8988T (cell line): Measurements from ENCODE around the gene HLX.

ENCODE experiments used
- DNase-seq: peaks from one replicate; pipeline ENCODE4 v3.0.0; 2011

The HLX gene

GRCh38 chr1:220896092-220896491 lies 16.8 kb downstream of the HLX start:
- no peak for DNase-seq

- no peak for DNase-seq
Measured at GRCh38 chr1:220900842-220901241, 21.6 kb downstream of the HLX start.

GRCh38 chr1:220901881-220902280 lies 22.6 kb downstream of the HLX start:
- DNase-seq: no peak

- no peak for DNase-seq
Measured at GRCh38 chr1:220902916-220903315, 23.7 kb downstream of the HLX start.

- no peak for DNase-seq
Measured at GRCh38 chr1:220904876-220905275, 25.6 kb downstream of the HLX start.

- no peak for DNase-seq
Measured at GRCh38 chr1:220905650-220906560, 26.7 kb downstream of the HLX start.

- DNase-seq: no peak
Measured at GRCh38 chr1:220906561-220907334, 27.5 kb downstream of the HLX start.

- DNase-seq: no peak
Measured at GRCh38 chr1:220908757-220909156, 29.5 kb downstream of the HLX start.

- no peak for DNase-seq
Measured at GRCh38 chr1:220910021-220910420, 30.8 kb downstream of the HLX start.

GRCh38 chr1:220914283-220915116 lies 35.3 kb downstream of the HLX start:
- no peak for DNase-seq

- no peak for DNase-seq
Measured at GRCh38 chr1:220915117-220915440, 35.8 kb downstream of the HLX start.

- no peak for DNase-seq
Measured at GRCh38 chr1:220915954-220916353, 36.7 kb downstream of the HLX start.

GRCh38 chr1:220917101-220917500 lies 37.9 kb downstream of the HLX start:
- no peak for DNase-seq

GRCh38 chr1:220917535-220918209 lies 38.4 kb downstream of the HLX start:
- DNase-seq: no peak

GRCh38 chr1:220918285-220918951 lies 39.2 kb downstream of the HLX start:
- DNase-seq: no peak

- DNase-seq: no peak
Measured at GRCh38 chr1:220920967-220921366, 41.7 kb downstream of the HLX start.

- no peak for DNase-seq
Measured at GRCh38 chr1:220921498-220921897, 42.3 kb downstream of the HLX start.

- DNase-seq: no peak
Measured at GRCh38 chr1:220921971-220922635, 42.9 kb downstream of the HLX start.

GRCh38 chr1:220922951-220923350 lies 43.7 kb downstream of the HLX start:
- no peak for DNase-seq

GRCh38 chr1:220924331-220924970 lies 45.2 kb downstream of the HLX start:
- no peak for DNase-seq

GRCh38 chr1:220925707-220926106 lies 46.5 kb downstream of the HLX start:
- no peak for DNase-seq
